Hematopoietic multipotent progenitor cell treated with erythropoietin and hydrocortisone succinate and interleukin-3 and kit ligand, for 15 days (in vitro differentiated cells): Measurements from ENCODE around the gene OR4C6.

ENCODE experiments used
- DNase-seq: peaks from one replicate; pipeline ENCODE4 v3.0.0-alpha.2; 2015; ENCODE audit warnings: low spot score

Gene OR4C6

DNA sequence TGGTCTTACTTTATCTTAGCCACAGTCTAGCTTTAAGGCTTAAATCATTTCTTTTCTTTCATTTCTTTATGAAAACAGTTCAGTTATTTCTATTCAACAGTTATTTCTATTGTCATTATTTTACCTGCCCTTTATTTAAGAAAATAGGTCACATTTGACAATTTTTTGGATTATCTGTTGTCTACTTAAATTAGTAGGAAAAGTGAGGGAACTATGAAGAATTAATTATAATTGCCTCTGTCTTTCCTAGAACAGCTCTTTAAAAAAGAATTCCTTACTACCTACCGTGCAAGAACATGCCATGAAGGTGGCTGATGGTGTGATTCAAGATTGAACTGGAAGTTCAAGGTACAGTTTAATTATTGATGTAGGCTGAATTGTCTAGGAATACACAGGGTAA is at the start of gene OR4C6:
Gene OR4C6, plus strand, starts transcription at position 301 of the 400 bp plus-strand sequence. CDS start 2,966 bp downstream, outside the sequence.
- DNase-seq = no peak

DNA sequence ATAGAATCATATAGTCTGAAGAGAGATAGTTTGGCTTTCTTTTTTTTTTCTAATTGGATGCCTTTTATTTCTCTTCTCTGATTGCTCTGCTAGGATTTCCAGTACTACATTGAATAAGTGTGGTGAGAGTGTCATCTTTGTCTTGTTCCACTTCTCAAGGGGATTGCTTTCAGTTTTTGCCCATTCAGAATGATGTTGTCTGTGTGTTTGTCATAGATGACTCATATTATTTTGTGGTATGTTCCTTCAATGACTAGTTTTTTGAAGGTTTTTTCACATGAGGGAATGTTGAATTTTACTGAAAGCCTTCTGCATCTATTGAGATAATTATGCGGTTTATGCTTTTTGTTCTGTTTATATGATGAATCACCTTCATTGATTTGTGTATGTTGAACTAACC is 37.5 kb upstream of the OR4C6 start:
- DNase-seq = no peak

DNA sequence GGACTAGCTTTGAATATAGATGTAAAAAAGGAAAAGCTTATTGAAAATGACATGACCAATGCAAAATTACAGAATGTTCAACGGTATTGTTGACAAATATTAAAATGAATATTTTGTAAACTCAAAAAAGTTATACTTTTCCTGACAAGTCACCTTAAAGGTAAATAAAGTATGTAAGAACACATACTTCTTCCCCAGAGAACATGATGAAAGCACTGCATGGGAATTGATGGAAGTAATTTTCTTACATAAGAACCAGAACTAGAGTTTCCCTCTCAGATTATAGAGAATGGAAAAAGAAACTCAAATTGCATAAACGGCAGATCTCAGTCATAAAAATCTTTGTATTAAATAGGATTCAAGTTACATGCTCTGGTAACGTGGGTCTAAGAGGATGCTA is 27.2 kb upstream of the OR4C6 start, which contains the start of gene OR4P4:
Gene OR4P4, plus strand, starts transcription at position 301 of the 400 bp plus-strand sequence.
- no peak for DNase-seq

DNA sequence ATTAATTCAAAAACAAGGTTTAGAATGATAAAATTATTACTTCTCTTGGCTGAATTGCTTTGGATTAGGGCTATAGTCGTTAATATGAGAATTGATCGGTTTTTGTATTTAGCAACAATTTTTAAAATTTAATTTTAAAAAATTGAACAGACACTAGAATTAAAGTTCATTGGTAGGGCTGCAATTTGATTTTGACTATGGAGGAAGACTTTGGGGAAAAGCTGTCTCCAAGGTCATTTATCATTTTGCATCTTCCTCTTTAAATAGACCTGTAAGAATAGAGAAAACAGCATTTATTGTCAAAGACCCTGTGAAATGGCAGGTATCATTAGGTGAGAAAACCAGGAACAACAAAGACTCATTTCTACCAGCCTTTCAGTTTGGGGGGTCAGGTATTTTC is 14.0 kb upstream of the OR4C6 start, which contains the start of gene OR4S2:
Gene OR4S2, plus strand, starts transcription at position 301 of the 400 bp plus-strand sequence. CDS start 2,577 bp downstream, outside the sequence.
- DNase-seq = no peak

DNA sequence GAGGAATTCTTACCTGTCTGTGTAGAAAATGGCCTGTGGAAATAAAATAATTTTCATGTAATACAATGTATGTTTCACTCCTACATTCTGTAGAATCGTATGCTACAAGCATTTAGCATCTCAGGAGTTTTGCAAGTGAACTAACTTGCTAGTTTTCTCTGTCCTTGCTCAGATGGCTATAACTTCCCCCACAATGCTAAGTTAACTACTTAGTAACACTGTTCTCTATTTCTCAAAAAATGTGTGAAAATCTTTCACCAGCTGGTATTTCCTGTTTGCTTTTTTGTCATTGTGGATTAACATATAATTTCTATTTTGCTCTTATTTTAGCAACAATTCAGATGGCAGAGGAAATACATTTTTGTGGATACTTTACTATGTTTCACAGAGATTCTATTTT is 9.4 kb upstream of the OR4C6 start:
- DNase-seq = no peak

DNA sequence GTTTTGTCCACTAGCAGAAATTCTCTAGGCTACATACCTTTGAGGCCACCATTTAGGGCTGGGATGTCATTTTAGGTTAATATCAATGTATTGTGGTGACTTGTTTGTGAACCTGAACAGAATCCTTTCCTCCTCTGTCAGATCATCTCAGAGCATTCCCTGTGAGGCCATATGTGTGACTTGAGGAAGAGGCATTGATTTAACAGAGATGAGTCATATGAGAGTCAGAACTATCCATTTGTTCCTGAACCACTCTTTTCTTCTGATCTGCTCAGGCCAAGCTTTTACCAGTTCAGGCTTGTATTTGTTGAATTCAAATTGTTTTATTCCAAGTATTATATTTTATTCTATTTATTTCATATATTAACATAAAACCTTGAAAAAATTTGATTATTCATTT is 6.9 kb upstream of the OR4C6 start:
- no peak for DNase-seq

DNA sequence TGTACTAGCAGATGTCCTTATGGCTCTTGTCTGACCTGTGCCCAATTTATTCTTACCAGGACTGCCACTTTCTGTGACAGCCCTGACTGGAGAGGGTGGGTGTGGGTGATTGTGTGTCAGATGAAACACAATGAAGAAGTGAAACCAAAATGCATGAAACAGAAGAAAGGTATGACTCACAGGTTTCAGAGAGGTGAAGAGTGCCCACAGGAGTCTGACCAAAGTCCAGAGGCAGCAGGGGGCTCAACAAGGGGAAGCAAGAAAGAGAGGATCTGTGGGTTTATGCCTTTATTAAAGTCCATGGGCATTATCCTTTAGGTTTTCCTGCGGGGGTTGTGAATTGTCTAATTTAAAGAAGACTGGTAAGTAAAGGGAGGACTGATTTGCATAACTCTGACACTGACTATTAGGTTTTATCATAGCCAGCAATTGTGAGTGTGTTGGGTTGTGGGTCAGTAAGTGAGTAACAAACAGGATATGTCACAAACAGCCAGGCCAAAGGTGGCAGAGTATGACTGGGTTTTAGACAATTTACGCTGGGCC is 3.9 kb upstream of the OR4C6 start:
- no peak for DNase-seq

DNA sequence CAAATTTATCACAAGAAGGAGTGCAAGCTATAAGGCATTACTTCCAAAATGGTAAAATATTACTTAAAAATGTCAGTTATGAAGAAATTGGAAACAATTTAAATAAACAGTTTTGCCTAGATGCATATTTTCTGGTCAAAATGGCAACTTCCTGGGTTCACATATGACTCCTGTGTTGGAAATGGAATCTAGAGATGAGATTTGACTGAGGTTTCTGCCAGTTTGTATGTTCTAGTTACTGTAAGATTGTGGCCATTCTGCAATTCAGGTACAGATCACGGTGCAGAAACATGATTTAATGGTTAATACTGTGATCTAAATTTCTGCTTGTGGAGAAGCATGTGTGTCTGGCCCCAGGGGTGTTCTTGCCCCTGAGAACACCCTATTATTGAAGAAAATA is 3.4 kb upstream of the OR4C6 start:
- no peak for DNase-seq

DNA sequence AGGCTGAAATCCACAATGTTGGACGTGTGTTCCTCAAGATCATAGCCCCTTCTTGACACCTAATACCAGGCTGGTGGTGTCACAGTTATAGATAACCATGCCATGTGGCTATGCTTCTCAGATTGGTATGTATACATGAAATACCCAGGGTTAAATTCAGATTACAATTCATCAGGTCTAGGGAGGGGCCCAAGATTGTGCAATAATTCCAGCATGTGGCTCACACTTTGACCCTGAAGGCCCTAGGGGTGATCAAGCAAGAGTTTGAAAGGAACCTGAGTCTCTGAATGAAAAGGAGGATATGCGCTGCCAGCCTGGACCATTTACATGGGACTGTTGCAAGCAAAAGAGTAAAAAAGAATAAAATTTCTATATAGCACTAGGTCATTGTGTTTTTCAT is 7.4 kb downstream of the OR4C6 start:
- no peak for DNase-seq

DNA sequence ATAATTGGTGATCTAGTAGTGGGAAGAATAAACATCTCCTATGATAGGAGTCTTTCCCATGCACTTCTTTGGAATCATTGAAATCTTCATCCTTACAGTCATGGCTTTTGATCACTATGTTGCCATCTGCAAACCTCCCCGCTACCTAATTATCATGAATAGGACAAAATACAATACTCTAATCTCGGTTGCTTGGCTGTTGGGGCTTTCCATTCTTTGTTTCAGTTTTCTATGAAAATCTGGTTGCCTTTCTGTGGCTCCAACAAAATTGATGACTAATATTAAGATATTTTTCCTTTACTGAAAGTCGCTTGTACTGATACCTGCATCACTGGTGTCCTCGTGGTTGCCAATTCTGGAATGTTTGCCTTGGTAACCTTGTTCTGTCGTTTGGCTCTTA is 11.9 kb downstream of the OR4C6 start:
- no peak for DNase-seq

DNA sequence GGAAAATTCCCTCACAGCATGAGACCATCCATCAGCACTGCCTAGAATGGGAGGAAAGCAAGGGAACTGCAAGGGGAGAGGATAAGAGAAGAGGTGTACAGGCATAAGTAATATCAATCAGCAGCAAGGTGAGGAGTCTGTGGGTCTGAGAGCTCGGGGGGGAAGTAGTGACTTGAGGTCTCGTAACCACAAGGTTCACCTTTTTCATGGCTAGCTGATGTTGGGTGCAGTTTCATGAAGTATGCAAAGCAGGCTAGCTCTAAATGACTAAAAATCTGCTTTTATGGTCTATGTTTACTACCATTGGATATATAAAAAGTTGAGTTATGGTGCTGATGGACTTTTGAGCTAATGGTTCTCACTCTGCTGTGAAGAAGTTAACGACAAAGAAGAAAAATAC is 35.8 kb downstream of the OR4C6 start:
- no peak for DNase-seq

DNA sequence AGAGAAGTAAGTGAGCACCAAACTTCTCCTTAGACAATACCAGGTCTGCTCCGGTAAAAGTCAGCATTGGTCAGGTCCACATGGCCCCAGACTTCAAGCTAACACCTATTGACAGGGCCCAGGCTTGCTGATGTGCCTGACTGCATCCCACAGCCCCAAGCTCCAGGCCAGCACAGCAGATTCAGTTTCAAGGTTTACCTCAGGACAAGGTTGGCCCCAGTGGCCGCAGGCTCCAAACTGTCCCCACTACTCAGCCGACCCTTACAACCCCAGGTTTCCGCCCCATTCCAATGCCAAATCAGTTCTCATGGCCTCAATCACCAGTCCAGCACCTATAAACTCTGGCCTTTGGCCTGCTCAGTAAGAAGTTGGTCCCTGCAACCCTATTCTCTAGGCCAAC is 39.4 kb downstream of the OR4C6 start:
- DNase-seq = no peak

DNA sequence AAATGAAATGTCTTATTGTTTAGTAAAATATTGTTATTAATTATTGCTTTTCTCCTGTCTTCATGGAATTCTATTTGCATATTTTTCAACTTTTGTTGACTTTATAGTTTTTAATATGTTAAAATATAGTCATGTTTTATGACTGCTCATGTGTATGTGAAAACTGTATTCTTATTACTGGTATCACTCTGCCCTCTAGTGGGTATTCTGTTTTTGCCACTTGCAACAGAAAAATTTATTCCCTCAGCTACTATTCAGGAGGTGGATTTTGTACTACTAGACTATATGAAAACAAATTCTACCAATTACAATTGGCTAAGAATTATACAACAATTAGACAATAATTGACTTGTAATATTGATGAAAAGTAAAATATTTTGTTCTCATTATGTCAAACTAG is 45.0 kb downstream of the OR4C6 start:
- DNase-seq = no peak

DNA sequence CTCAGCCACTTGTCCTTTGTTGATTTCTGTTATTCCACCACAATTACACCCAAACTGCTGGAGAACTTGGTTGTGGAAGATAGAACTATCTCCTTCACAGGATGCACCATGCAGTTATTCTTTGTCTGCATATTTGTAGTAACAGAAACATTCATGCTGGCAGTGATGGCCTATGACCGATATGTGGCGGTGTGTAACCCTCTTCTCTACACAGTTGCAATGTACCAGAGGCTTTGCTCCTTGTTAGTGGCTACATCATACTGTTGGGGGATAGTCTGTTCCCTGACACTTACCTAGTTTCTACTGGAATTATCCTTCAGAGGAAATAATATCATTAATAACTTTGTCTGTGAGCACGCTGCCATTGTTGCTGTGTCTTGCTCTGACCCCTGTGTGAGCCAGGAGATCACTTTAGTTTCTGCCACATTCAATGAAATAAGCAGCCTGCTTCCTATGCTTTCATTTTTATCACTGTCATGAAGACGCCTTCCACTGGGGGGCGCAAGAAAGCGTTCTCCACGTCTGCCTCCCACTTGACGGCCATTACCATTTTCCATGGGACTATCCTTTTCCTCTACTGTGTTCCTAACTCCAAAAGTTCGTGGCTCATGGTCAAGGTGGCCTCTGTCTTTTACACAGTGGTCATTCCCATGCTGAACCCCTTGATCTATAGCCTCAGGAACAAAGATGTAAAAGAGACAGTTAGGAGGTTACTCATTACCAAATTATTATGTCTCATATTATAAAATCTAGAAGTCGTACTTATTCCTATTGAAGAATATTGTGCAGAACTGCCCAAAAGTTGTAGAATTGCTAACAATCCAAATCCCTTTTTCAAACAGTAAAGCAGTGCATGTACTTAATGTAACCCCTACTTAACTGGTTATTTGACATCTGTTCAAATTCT is 53.2 kb downstream of the OR4C6 start:
- no peak for DNase-seq
